ENCODE data around the gene ZMYM1.
"Not testable (repeated sequence)": the region's sequence is repeated elsewhere in the genome, so short reads cannot be mapped to it uniquely, and the experiment has no call there.

ZMYM1 gene

GRCh38 chr1:35079003-35079930 is at the start of gene ZMYM1:
ZMYM1 (plus strand) TSS chr1:35079385; CDS start chr1:35093988, 14,603 bp downstream.
- DNase-seq (ENCODE audit: low read depth): peak; percentile 73

DNA sequence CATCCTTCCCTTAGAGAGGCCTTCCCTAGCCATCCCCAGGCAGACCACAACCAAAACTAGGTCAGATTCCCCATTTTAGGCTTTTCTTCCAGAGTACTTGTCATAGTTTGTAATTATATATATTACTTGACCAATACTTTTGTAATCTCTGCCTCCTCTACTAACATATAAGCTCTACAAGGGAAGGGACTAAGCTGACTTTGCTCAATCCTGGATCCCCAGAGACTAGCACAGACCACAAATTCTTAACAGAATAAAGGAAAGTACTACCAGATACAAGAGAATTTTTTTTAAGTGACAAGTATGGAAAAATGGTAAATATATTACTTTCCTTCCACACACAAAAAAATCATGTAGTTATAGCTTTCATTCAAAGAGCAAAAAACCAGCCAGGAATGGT is 49.4 kb upstream of the ZMYM1 start:
- no peak for DNase-seq (ENCODE audit: low read depth)

DNA sequence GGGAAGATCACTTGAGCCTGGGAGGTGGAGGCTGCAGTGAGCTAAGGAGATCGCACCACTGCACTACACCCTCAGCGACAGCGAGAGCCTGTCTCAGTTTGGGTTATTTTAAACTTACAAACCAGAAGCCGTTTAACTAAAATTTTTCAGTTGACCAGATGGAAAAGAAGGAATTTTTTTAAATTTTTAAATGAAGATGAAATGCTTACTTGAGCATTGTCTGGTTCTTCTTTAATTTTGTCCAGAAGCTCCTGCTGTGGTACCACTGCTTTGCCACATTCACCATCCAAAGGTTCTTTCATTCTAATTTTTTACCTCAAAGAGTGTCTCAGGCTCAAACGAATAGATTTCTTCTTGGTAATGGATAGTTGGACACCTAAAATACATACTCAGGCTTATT is 48.8 kb upstream of the ZMYM1 start:
- no peak for DNase-seq (ENCODE audit: low read depth)

DNA sequence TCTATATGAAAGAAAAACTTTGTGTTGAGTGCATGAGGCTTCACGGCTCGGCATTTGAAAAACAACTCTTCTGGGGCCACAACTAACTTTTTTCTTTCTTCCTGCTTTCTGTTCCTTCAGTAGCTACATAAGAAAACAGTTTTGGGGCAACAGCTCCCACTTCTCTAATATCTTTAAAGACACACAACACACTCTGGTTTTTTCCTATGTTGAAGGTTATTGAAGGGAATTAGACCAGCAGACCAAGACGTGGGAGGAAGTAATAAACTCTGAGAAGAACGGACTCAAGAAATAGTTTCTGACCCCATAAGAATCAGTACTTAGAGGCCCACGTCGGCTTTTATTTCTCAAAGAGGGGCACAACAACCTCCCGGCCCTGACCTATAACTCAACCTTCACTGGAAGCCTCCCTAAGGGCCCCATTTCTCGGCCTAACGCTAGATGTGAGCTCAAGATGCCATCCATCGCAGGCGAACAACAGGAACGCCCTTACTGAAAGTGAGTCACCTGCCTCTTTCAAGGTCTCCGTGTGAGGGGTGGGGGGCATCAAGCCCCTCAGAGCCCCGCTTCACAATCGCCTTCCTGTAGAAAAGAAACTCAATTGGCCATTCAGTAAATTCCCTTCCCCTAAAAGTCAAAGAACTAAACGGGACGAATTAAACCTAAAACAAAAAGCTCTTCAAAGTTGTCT is 48.3 kb upstream of the ZMYM1 start:
- DNase-seq (ENCODE audit: low read depth): peak; percentile 20

GRCh38 chr1:35032384-35032739 is 46.8 kb upstream of the ZMYM1 start:
- DNase-seq (ENCODE audit: low read depth): no peak

DNA sequence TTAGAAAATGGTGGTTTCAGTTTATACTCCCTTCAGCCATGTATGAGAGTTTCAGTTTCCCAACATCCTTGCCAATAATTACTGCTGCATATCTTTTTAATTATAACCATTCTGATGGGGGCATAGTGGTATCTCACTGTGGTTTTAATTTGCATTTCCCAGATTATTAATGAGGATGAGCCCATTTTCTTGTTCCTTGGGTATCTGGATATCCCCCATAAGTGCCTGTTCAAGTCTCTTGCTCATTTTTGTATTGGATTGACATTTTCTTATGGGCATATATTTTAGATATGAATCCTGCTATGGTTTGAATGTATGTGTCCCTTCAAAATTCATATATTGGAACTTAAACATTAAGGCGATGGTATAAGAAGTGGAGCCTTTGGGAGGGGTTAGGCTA is 45.8 kb upstream of the ZMYM1 start:
- DNase-seq (ENCODE audit: low read depth): no peak

DNA sequence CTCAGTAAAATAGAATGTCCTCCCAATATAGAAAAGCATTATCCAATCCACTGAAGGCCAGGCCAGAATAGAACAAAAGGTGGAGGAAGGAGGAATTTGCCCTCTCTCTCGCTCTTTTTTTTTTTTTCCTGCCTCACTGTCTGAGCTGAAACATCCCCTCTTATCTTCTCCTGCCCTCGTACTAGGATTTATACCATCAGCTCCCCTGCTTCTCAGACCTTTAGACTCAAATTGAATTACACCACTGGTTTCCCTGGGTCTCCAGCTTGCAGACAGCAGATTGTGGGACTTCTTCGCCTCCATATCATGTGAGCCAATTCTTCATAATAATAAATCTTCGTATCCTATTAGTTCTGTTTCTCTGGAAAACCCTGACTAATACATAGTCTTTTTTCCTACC is 42.6 kb upstream of the ZMYM1 start:
- DNase-seq (ENCODE audit: low read depth): no peak

DNA sequence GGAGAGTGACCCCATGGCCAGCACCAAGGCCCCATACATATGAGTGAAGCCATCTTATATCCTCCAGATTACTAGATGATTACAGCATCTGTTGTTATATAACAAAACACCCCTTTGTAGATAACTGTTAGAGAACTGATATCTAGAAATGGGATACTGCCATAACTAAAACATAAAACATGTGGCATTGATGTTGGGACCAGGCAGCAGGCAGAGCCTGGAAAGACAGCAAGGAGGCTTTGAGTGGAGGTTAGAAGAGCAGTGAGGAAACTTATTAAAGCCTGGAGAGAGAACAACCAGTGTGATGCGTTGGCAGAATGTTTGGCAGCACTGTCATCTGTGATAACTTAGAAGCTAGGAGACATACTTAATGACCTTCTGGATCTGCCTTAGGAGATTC is 42.0 kb upstream of the ZMYM1 start:
- no peak for DNase-seq (ENCODE audit: low read depth)

- DNase-seq (ENCODE audit: low read depth): no peak
Measured at GRCh38 chr1:35038723-35039122, 40.5 kb upstream of the ZMYM1 start.

DNA sequence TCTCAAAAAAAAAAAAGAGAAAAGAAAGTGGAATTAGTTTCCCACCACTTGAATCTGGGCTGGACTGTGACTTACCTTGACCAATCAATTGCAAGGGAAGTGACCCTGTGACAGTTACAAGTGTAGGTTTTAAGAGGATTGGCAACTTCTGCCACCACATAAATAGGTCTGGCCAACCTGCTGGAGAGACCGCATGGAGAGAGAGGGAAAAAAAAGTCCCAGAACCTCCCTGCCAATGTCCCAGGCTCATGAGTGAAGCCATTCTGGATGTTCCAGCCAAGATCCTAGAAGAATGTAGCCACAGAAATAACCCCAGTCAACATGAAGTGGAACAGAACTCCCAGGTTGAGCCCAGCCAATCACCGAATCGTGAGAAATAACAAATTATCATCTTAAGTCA is 35.7 kb upstream of the ZMYM1 start:
- DNase-seq (ENCODE audit: low read depth): no peak

DNA sequence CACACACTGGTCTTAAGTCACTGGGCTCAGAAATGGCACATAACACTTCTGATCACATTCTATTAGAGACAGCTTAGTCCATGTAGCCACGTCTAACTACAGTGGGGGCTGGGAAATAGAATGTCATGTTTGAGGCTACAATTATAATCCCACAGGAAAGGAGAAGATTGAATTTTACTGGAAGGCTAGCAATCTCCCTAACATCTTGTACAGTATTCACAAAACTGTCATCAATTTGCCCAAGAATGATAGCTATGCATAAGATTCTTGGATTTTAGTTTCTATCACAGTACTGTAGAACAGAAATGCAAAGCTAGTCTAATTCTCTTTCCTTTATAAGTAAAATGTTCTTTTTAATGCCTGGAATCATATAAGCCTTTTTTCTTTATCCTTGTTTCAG is 34.8 kb upstream of the ZMYM1 start:
- DNase-seq (ENCODE audit: low read depth): no peak

DNA sequence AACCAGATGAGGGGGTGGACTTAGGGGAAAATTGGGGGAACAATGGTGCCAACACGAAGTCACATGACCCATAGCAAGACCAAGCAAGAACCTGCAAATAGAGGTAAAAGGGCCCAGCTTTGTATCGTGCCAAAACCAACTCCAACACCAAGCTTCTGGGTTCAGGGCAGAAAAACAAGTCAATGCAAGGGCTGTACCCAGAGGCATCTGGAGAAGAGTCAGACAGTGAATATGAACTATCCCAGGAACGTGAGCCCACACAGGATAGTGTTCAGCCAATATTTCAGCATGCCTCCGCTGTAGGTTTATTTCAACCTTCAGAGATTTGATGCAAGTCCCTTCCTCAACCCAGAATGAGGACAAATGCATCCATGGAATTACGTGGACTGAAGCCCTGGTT is 32.5 kb upstream of the ZMYM1 start:
- no peak for DNase-seq (ENCODE audit: low read depth)

DNA sequence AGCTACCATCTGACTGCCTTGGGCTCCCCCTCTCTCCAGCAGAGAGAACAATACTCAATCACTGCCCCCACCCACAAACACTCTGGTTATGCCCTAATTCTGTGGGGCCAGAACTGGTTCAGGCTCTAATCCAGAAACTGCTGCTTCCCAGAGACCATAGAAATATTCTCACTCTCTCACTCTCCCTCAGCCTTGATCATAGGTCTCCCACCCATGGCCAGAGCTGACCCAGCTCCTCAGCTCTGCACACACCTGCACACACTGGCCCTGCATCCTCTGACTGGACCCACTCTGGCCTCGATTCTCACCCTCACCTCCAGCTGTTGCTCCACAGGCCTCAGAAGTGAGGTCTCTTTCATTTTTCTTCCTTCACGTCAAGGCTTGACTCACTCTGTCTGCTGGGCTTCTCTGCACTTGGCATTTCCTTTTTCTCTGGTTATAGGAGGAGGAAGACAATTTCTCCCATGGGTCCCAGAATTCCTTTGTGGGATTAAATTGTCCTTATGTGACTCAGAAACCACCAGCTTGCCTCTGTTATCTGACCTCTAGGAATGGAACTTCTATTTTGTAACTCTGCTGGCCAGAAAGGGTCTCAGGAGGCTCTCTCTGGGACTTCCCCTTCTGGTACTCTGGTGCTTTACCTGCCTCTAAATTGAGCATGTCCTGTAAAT is 31.9 kb upstream of the ZMYM1 start:
- DNase-seq (ENCODE audit: low read depth): peak; percentile 14

DNA sequence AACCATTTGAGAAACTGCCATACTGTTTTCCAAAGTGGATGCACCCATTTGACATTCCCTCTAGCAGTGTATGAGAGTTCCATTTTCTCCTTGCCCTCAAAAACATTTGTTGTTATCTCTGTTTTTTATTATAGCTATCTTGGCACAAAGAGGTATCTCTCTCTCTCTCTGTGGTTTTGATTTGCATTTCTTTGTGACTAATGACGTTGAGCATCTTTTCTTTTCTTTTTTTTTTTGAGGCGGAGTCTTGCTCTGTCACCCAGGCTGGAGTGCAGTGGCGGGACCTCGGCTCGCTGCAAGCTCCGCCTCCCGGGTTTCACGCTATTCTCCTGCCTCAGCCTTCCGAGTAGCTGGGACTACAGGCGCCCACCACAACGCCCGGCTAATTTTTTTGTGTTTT is 30.1 kb upstream of the ZMYM1 start:
- no peak for DNase-seq (ENCODE audit: low read depth)

- DNase-seq (ENCODE audit: low read depth): no peak
Measured at GRCh38 chr1:35053433-35053832, 25.8 kb upstream of the ZMYM1 start.

DNA sequence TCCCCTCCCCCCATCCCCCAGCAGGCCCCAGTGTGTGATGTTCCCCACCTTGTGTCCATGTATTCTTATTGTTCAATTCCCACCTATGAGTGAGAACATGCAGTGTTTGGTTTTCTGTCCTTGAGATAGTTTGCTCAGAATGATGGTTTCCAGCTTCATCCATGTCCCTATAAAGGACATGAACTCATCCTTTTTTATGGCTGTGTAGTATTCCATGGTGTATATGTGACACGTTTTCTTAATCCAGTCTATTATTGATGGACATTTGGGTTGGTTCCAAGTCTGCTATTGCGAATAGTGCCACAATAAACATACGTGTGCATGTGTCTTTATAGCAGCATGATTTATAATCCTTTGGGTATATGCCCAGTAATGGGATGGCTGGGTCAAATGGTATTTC is 24.9 kb upstream of the ZMYM1 start:
- DNase-seq (ENCODE audit: low read depth): not testable (repeated sequence)

DNA sequence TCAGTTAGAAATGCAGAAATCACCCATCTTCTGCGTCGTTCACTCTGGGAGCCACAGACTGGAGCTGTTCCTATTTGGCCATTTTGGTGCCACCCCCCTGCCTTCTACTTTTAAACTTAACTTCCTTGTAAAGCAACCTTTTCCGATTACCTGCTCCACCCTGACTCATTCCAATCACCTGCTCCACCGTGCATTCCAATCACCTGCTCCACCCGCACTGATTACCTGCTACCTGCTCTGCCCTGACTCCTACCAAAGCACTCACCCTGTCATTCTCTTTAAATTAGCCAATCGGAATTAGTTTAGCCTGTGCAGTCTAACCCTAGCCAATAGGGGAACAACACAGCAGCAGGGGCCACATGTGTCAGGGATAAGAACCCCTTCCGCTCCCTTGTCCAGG is 20.9 kb upstream of the ZMYM1 start:
- not testable (repeated sequence) for DNase-seq (ENCODE audit: low read depth)

DNA sequence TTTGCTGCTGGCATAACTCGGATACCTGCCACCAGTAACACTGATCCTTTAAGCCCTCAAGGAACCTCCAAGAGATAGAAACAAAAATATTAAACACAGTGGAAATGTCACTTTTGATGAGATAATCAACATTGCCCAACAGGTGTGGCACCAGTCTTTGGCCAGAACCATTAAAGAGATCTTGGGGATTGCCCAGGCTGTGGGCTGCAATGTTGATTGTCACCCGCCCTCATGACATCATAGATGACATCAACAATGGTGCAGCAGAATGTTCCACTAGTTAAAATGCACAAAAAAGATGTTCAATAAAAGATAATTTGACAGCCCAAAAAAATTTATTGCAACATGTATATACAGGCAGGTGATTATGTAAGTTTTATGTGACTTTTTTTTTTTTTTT is 20.2 kb upstream of the ZMYM1 start:
- no peak for DNase-seq (ENCODE audit: low read depth)

GRCh38 chr1:35062518-35063196 is 16.5 kb upstream of the ZMYM1 start:
- DNase-seq (ENCODE audit: low read depth): no peak

DNA sequence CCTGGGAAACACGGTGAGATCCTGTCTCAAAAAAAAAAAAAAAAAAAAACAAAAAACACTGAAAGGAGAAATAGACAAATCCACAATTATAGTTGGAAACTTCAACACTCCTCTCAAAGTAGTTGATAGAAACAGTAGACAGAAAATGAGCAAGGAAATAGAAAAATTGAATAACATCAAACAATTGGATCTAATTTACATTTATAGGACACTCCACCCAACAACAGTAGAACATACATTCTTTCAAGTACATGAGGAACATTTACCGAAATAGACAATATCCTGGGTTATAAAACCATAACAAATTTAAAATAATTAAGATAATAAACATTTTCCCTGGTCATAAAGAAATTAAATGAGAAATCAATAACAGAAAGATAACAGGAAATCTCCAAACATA is 14.9 kb upstream of the ZMYM1 start:
- DNase-seq (ENCODE audit: low read depth): no peak

DNA sequence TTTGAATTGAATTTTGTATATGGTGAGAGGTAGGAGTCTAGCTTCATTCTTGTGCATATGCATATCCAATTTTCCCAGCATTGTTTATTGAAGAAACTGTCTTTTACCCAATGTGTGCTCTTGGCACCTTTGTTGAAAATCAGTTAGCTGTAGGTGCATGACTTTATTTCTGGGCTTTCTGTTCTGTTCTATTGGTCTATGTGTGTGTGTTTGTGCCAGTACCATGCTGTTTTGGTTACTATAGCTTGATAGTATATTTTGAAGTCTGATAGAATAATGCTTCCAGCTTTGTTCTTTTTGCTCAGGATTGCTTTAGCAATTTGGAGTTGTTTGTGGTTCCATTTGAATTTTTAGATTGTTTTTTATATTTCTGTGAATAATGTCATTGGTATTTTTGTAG is 9.4 kb upstream of the ZMYM1 start:
- no peak for DNase-seq (ENCODE audit: low read depth)

- DNase-seq (ENCODE audit: low read depth): no peak
Measured at GRCh38 chr1:35073265-35073811, 5.8 kb upstream of the ZMYM1 start.
